HepG2 (cell line): ENCODE results near the gene SCEL. TPM values are rescaled to one million over a fixed set of nuclear protein-coding genes. Genes with fewer than 3 reads are reported as not detected.

Experiments used
- ATAC-seq: fragments of 200-7000 bp; cut with Tn5 transposase; 3 replicates; pipeline ENCODE4 v1.9.1; 2020; ENCODE audit warnings: mild to moderate bottlenecking, moderate library complexity
- BruUV-seq: library from RNA; stranded (reverse); fragments of 400-500 nt; replicated peaks from 2 replicates; lab custom pipeline; 2021; lab: Mats Ljungman, UMichigan
- CTCF ChIA-PET: fragments of 300-600 bp; formaldehyde crosslinking; extraction: SDS; loops from one replicate; lab custom pipeline; 2021; ENCODE audit warnings: low total read pairs, inconsistent platforms, low intra/inter-chr PET ratio; lab: Yijun Ruan, JAX
- POLR2A ChIA-PET: fragments of 350-600 bp; sonication (Branson Sonifier 250); formaldehyde crosslinking; loops from one replicate; lab custom pipeline; 2020; ENCODE audit warnings: antibody characterized with exemption, inconsistent platforms; lab: Yijun Ruan, JAX
- DNase-seq: peaks from one replicate; pipeline ENCODE4 v3.0.0-alpha.2; 2015; ENCODE audit warnings: low spot score
- FAIRE-seq: peaks from 3 replicates; lab custom pipeline; 2011; peaks lifted over from hg19 to GRCh38; lab: Jason Lieb, UNC
- H2AFZ ChIP-seq: one replicate; pipeline ENCODE4 v1.6.1; 2011; ENCODE audit warnings: low read length, inconsistent platforms
- H3K27ac ChIP-seq: fragments of 300-600 bp; 3 replicates; pipeline ENCODE4 v1.8.0; 2011; ENCODE audit warnings: mixed run types, mild to moderate bottlenecking, mixed read lengths, low read length, inconsistent platforms; ENCODE audit not compliant: insufficient read depth; ENCODE audit errors: extremely low read length
- H3K27me3 ChIP-seq, 2 experiments: fragments of 200-600 bp in 1 of 2; 2 replicates in 1 of 2; 3 replicates in 1 of 2; pipeline versions ENCODE4 v1.6.0 to v1.8.0; 2011; ENCODE audit warnings: low read length in 2 of 2, mild to moderate bottlenecking in 2 of 2, moderate library complexity in 2 of 2, inconsistent platforms in 1 of 2; ENCODE audit not compliant: insufficient read depth in 2 of 2, control insufficient read depth in 1 of 2
- H3K36me3 ChIP-seq, 2 experiments: fragments of 200-600 bp in 1 of 2; replicated peaks in 1 of 2; 2 replicates in 1 of 2; 3 replicates in 1 of 2; pipeline versions ENCODE4 v1.5.1 to v1.8.0; 2011; ENCODE audit warnings: low read length in 2 of 2, inconsistent platforms in 1 of 2; ENCODE audit not compliant: insufficient read depth in 2 of 2, control insufficient read depth in 1 of 2
- H3K4me1 ChIP-seq: 2 replicates; pipeline ENCODE4 v1.5.1; 2012; ENCODE audit warnings: low read length, inconsistent platforms; ENCODE audit not compliant: insufficient read depth
- H3K4me2 ChIP-seq: 2 replicates; pipeline ENCODE4 v1.6.0; 2011; ENCODE audit warnings: low read depth, low read length, inconsistent platforms
- H3K4me3 ChIP-seq, 3 experiments: fragments of 200-600 bp in 1 of 3; sonication (generic), shearing (Covaris generic) in 1 of 3; replicated peaks in 1 of 3; 2 replicates each; pipeline ENCODE4 v1.5.1; 2011 to 2016; ENCODE audit warnings: low read length in 3 of 3, inconsistent platforms in 2 of 3, low read depth in 2 of 3, mild to moderate bottlenecking in 2 of 3, control low read depth in 1 of 3, mixed read lengths in 1 of 3; ENCODE audit not compliant: insufficient read depth in 1 of 3
- H3K79me2 ChIP-seq: one replicate; pipeline ENCODE4 v1.6.1; 2011; ENCODE audit warnings: low read length, inconsistent platforms; ENCODE audit not compliant: insufficient read depth
- H3K9ac ChIP-seq: 2 replicates; pipeline ENCODE4 v1.6.0; 2011; ENCODE audit warnings: mild to moderate bottlenecking, low read depth, low read length, inconsistent platforms; ENCODE audit not compliant: insufficient read depth
- H3K9me3 ChIP-seq: 2 replicates; pipeline ENCODE4 v1.5.1; 2012; ENCODE audit warnings: mild to moderate bottlenecking, low read length
- H4K20me1 ChIP-seq: 2 replicates; pipeline ENCODE4 v1.6.0; 2011; ENCODE audit warnings: inconsistent platforms, mild to moderate bottlenecking, low read length, moderate library complexity; ENCODE audit not compliant: insufficient read depth
- DPF2 ChIP-seq: sonication (generic); formaldehyde crosslinking; IDR thresholded peaks from 2 replicates; pipeline ENCODE4 v1.4.0; 2020; ENCODE audit warnings: mild to moderate bottlenecking, low read depth, missing genetic modification reagents, borderline replicate concordance
- EHMT2 ChIP-seq: fragments of 200-600 bp; sonication (generic); IDR thresholded peaks from 2 replicates; pipeline ENCODE4 v1.7.0; 2017; ENCODE audit warnings: antibody characterized with exemption, low read depth, low read length, borderline replicate concordance
- HNRNPLL ChIP-seq: fragments of 200-400 bp; formaldehyde crosslinking; IDR thresholded peaks from 2 replicates; pipeline ENCODE4 v1.6.1; 2017; ENCODE audit warnings: mild to moderate bottlenecking, low read depth, low read length; ENCODE audit not compliant: poor library complexity, severe bottlenecking
- KDM1A ChIP-seq: IDR thresholded peaks from 2 replicates; pipeline ENCODE4 v1.6.1; 2016; ENCODE audit warnings: missing compliant biosample characterization
- LBX2 ChIP-seq: sonication (generic); formaldehyde crosslinking; IDR thresholded peaks from 2 replicates; pipeline ENCODE4 v1.5.0; 2020; ENCODE audit warnings: missing genetic modification reagents, mild to moderate bottlenecking, borderline replicate concordance
- RAD51 ChIP-seq: fragments of 450-650 bp; IDR thresholded peaks from 2 replicates; pipeline ENCODE4 v1.6.1; 2016; ENCODE audit warnings: borderline replicate concordance
- SMAD1 ChIP-seq: sonication (generic); formaldehyde crosslinking; IDR thresholded peaks from 2 replicates; pipeline ENCODE4 v1.4.0; 2020; ENCODE audit warnings: missing genetic modification reagents, low read depth, mild to moderate bottlenecking, borderline replicate concordance
- SNRNP70 ChIP-seq: fragments of 200-400 bp; formaldehyde crosslinking; IDR thresholded peaks from 2 replicates; pipeline ENCODE4 v1.6.1; 2017; ENCODE audit warnings: mild to moderate bottlenecking, low read depth, low read length, moderate library complexity
- SP5 ChIP-seq: IDR thresholded peaks from 2 replicates; pipeline ENCODE4 v1.6.1; 2016; ENCODE audit warnings: low read depth, borderline replicate concordance
- TARDBP ChIP-seq: sonication (generic); formaldehyde crosslinking; IDR thresholded peaks from 2 replicates; pipeline ENCODE4 v1.8.0; 2022; ENCODE audit warnings: mild to moderate bottlenecking, missing genetic modification reagents
- ZHX1 ChIP-seq: sonication (generic); formaldehyde crosslinking; IDR thresholded peaks from 2 replicates; pipeline ENCODE4 v1.8.1; 2022; ENCODE audit warnings: low read depth, mild to moderate bottlenecking, missing genetic modification reagents
- ZNF230 ChIP-seq: sonication (generic); formaldehyde crosslinking; IDR thresholded peaks from 2 replicates; pipeline ENCODE4 v1.4.0; 2020; ENCODE audit warnings: mild to moderate bottlenecking, missing genetic modification reagents
- ZNF232 ChIP-seq: sonication (generic); formaldehyde crosslinking; IDR thresholded peaks from 2 replicates; pipeline ENCODE4 v1.4.0; 2020; ENCODE audit warnings: missing genetic modification reagents, borderline replicate concordance
- ZNF556 ChIP-seq: sonication (generic); formaldehyde crosslinking; IDR thresholded peaks from 2 replicates; pipeline ENCODE4 v1.4.0; 2020; ENCODE audit warnings: mild to moderate bottlenecking, missing genetic modification reagents, borderline replicate concordance
- ZNF563 ChIP-seq: sonication (generic); formaldehyde crosslinking; IDR thresholded peaks from 2 replicates; pipeline ENCODE4 v1.8.0; 2022; ENCODE audit warnings: mild to moderate bottlenecking, moderate library complexity, missing genetic modification reagents
- ZNF788 ChIP-seq: sonication (generic); formaldehyde crosslinking; IDR thresholded peaks from 2 replicates; pipeline ENCODE4 v1.5.0; 2020; ENCODE audit warnings: mild to moderate bottlenecking, missing genetic modification reagents, borderline replicate concordance
- ZSCAN5A ChIP-seq: sonication (generic); formaldehyde crosslinking; IDR thresholded peaks from 2 replicates; pipeline ENCODE4 v1.8.0; 2022; ENCODE audit warnings: mild to moderate bottlenecking, missing genetic modification reagents, borderline replicate concordance
- WGBS: methylation state at CpG from one replicate; pipeline ENCODE4 v1.1.6; 2017; ENCODE audit warnings: low lambda C conversion rate; 5-methylcytosine and 5-hydroxymethylcytosine counted together
- in situ Hi-C: cut with HindIII; loops from 2 replicates; pipeline ENCODE4 v1.10.0; 2017; ENCODE audit warnings: low pct_unique_long_range_greater_than_20kb; ENCODE audit not compliant: extremely low pct_ligation_motif_present
- intact Hi-C: fragments of 100-400 bp; cut with micrococcal nuclease; formaldehyde crosslinking; loops from one replicate; pipeline ENCODE4 v1.10.0; 2022; ENCODE audit not compliant: unreplicated experiment
- polyA plus RNA-seq, 8 experiments: library from polyadenylated mRNA; depleted of rRNA in 3 of 8; stranded (reverse) in 7 of 8; unstranded in 1 of 8; fragments of >200 nt; fragmentation: Illumina TruSeq in 4 of 8; extraction: Trizol in 4 of 8; gene quantifications; 2 replicates each; pipeline versions ENCODE4 v1.2.1 to v1.2.3, GENCODE V29; 2011 to 2016; ENCODE audit warnings: low read depth in 4 of 8, missing spikeins in 1 of 8, mixed read lengths in 1 of 8; ENCODE audit not compliant: insufficient read depth in 1 of 8
- total RNA-seq, 5 experiments: library from RNA; depleted of rRNA; stranded (reverse); fragments of >200 nt; fragmentation: Illumina TruSeq; extraction: Trizol; gene quantifications; 2 replicates each; pipeline ENCODE4 v1.2.3, GENCODE V29; 2016; ENCODE audit warnings: low read depth in 1 of 5

SCEL gene
- total and polyA plus RNA-seq, 2 of the 13 experiments (the other 11 are each of a cell fraction or from before 2014, with no cell fraction given): not detected

GRCh38 chr13:77514336-77514726, 21.2 kb upstream of the SCEL start:
- intact Hi-C loops (no loop called here), in situ Hi-C loops (no loop called here)
- CTCF ChIA-PET: no interaction called here
- no peaks in the 10 kb centered on the region for H3K4me1 ChIP-seq
- no peak overlapping the region for H2AFZ ChIP-seq
- WGBS: 5% methylated on average over 1 of the region's 1 CpG
- TF ChIP-seq SP5 (CRISPR knock-in tag) (no peak), ZNF788 (CRISPR knock-in tag) (no peak), HNRNPLL (no peak), ZNF232 (no peak), ZNF230 (no peak), RAD51 (no peak), KDM1A (no peak), ZHX1 (CRISPR knock-in tag) (no peak), TARDBP (CRISPR knock-in tag) (no peak), ZSCAN5A (CRISPR knock-in tag) (no peak), ZNF556 (CRISPR knock-in tag) (no peak), DPF2 (CRISPR knock-in tag) (no peak), ZNF563 (CRISPR knock-in tag) (no peak), SNRNP70 (no peak), LBX2 (CRISPR knock-in tag) (no peak), SMAD1 (CRISPR knock-in tag) (no peak), EHMT2 (no peak)
- POLR2A ChIA-PET: no interaction called here
- FAIRE-seq: no peak
- no peak overlapping the region for H3K4me3 ChIP-seq
- H3K9me3 ChIP-seq: no peaks in the 10 kb centered on the region
- H3K9ac ChIP-seq: no peak overlapping the region
- no peaks in the 10 kb centered on the region for H3K79me2 ChIP-seq
- no peak overlapping the region for H3K27ac ChIP-seq
- no peak for ATAC-seq
- no peaks in the 10 kb centered on the region for H3K36me3 ChIP-seq
- no TSS peak for BruUV-seq
- H3K4me2 ChIP-seq: no peak overlapping the region
- DNase-seq: no peak
- H4K20me1 ChIP-seq: no peaks in the 10 kb centered on the region
- no peaks in the 10 kb centered on the region for H3K27me3 ChIP-seq
